Nephron progenitor cell (in vitro differentiated cells): ENCODE data around the gene MTF2.

Experiments used
- DNase-seq: peaks from one replicate; pipeline ENCODE4 v3.0.0; 2021
- H3K27ac Mint-ChIP-seq: 2 replicates; pipeline ENCODE4 v1.8.0; 2021; ENCODE audit warnings: mild to moderate bottlenecking, moderate library complexity, mixed read lengths
- H3K27me3 Mint-ChIP-seq: 2 replicates; pipeline ENCODE4 v1.8.0; 2021; ENCODE audit warnings: mild to moderate bottlenecking, low read depth, mixed read lengths; ENCODE audit not compliant: poor library complexity
- H3K36me3 Mint-ChIP-seq: 2 replicates; pipeline ENCODE4 v1.8.0; 2021; ENCODE audit warnings: low read depth, mixed read lengths
- H3K4me1 Mint-ChIP-seq: 2 replicates; pipeline ENCODE4 v1.8.0; 2021; ENCODE audit warnings: mixed read lengths
- H3K4me3 Mint-ChIP-seq: 2 replicates; pipeline ENCODE4 v1.8.0; 2021; ENCODE audit warnings: mild to moderate bottlenecking, moderate library complexity, mixed read lengths
- H3K9me3 Mint-ChIP-seq: 2 replicates; pipeline ENCODE4 v1.8.0; 2021; ENCODE audit warnings: mild to moderate bottlenecking, moderate library complexity, mixed read lengths
- TF ChIP-seq, protein P1 (sequence below): fragments of 200-600 bp; sonication (generic); IDR thresholded peaks from 2 replicates; pipeline ENCODE4 v1.5.0; 2021; ENCODE audit warnings: antibody characterized with exemption

Gene MTF2

DNA sequence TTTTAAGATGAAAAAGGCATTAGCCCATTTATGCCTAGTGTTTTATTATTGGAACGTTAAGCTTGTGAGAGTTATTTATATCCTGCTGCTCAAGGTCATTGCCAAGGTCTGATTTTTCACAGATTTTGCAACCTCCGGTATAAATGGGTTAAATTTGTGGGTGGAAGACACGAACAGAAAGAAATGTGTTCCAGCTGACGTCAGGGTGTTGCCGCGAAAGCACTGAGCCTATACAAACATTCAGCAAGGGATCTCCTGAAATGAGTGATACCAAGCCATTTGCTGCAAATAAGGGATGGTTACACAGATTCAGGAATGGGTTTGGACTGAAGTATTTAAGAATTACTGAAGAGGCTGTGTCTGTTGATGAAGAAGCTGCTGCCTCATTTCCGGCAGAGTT lies 68.9 kb downstream of the MTF2 start:
- peak overlapping the region; percentile 46 for H3K27ac Mint-ChIP-seq
- peaks cover 8% of the 10 kb centered on the region for H3K4me1 Mint-ChIP-seq
- TF ChIP-seq, protein P1, sequence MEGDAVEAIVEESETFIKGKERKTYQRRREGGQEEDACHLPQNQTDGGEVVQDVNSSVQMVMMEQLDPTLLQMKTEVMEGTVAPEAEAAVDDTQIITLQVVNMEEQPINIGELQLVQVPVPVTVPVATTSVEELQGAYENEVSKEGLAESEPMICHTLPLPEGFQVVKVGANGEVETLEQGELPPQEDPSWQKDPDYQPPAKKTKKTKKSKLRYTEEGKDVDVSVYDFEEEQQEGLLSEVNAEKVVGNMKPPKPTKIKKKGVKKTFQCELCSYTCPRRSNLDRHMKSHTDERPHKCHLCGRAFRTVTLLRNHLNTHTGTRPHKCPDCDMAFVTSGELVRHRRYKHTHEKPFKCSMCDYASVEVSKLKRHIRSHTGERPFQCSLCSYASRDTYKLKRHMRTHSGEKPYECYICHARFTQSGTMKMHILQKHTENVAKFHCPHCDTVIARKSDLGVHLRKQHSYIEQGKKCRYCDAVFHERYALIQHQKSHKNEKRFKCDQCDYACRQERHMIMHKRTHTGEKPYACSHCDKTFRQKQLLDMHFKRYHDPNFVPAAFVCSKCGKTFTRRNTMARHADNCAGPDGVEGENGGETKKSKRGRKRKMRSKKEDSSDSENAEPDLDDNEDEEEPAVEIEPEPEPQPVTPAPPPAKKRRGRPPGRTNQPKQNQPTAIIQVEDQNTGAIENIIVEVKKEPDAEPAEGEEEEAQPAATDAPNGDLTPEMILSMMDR, result no peak
- H3K9me3 Mint-ChIP-seq, result no peaks in the 10 kb centered on the region
- H3K27me3 Mint-ChIP-seq, result no peaks in the 10 kb centered on the region
- no peak for DNase-seq
- no peak overlapping the region for H3K4me3 Mint-ChIP-seq
- peaks cover 38% of the 10 kb centered on the region for H3K36me3 Mint-ChIP-seq

GRCh38 chr1:93150729-93151128 lies 71.6 kb downstream of the MTF2 start:
- H3K4me1 Mint-ChIP-seq, result peaks cover 8% of the 10 kb centered on the region
- no peak for DNase-seq
- H3K36me3 Mint-ChIP-seq, result peaks cover 35% of the 10 kb centered on the region
- no peaks in the 10 kb centered on the region for H3K27me3 Mint-ChIP-seq
- H3K4me3 Mint-ChIP-seq, result no peak overlapping the region
- TF ChIP-seq, protein P1, result no peak
- H3K9me3 Mint-ChIP-seq, result no peaks in the 10 kb centered on the region
- H3K27ac Mint-ChIP-seq, result peak overlapping the region; percentile 31

- H3K36me3 Mint-ChIP-seq, result peaks cover 40% of the 10 kb centered on the region
- H3K27ac Mint-ChIP-seq, result peak overlapping the region; percentile 5
- DNase-seq, result no peak
- no peaks in the 10 kb centered on the region for H3K27me3 Mint-ChIP-seq
- no peaks in the 10 kb centered on the region for H3K9me3 Mint-ChIP-seq
- peaks cover 8% of the 10 kb centered on the region for H3K4me1 Mint-ChIP-seq
- TF ChIP-seq, protein P1, result no peak
- H3K4me3 Mint-ChIP-seq, result no peak overlapping the region
Measured at GRCh38 chr1:93151474-93151873, 72.4 kb downstream of the MTF2 start.

- TF ChIP-seq, protein P1, result no peak
- H3K4me3 Mint-ChIP-seq, result no peak overlapping the region
- H3K27me3 Mint-ChIP-seq, result no peaks in the 10 kb centered on the region
- peaks cover 8% of the 10 kb centered on the region for H3K4me1 Mint-ChIP-seq
- H3K9me3 Mint-ChIP-seq, result no peaks in the 10 kb centered on the region
- H3K36me3 Mint-ChIP-seq, result peaks cover 41% of the 10 kb centered on the region
- DNase-seq, result no peak
- no peak overlapping the region for H3K27ac Mint-ChIP-seq
Measured at GRCh38 chr1:93152835-93153234, 73.8 kb downstream of the MTF2 start.

GRCh38 chr1:93154898-93155297 lies 75.8 kb downstream of the MTF2 start:
- Mint-ChIP-seq H3K9me3 (no peaks in the 10 kb centered on the region), H3K36me3 (peaks cover 41% of the 10 kb centered on the region), H3K27me3 (no peaks in the 10 kb centered on the region), H3K4me3 (no peak overlapping the region), H3K27ac (no peak overlapping the region), H3K4me1 (peaks cover 8% of the 10 kb centered on the region)
- TF ChIP-seq, protein P1, result no peak
- DNase-seq, result no peak

DNA sequence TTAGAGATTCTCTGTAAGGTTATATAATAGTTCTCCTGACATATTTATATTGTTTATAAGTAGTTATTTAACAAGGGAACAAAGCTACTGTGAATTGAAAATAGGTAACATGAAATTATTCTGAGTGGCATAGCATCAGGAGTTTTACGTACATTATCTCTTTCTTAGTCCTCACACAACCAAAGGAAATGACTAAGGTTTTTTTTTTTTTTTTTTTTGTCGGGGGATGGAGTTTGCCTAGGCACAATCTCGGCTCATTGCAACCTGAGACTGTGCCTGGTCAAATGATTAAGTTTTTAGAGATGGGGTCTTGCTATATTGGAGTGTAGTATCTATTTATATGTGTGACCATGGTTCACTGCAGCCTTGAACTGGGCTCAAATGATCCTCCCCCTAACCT lies 76.3 kb downstream of the MTF2 start:
- TF ChIP-seq, protein P1, result no peak
- H3K9me3 Mint-ChIP-seq, result no peaks in the 10 kb centered on the region
- H3K36me3 Mint-ChIP-seq, result peaks cover 37% of the 10 kb centered on the region
- no peaks in the 10 kb centered on the region for H3K27me3 Mint-ChIP-seq
- no peak overlapping the region for H3K4me3 Mint-ChIP-seq
- H3K27ac Mint-ChIP-seq, result peak overlapping the region; percentile 45
- DNase-seq, result no peak
- H3K4me1 Mint-ChIP-seq, result peaks cover 8% of the 10 kb centered on the region
